Measurements from ENCODE around the gene CXCL8. TPM values are rescaled to one million over a fixed set of nuclear protein-coding genes. Genes with fewer than 3 reads are reported as not detected.

Gene CXCL8
- polyA plus RNA-seq, 1 donor from 2014 or later, result not detected

DNA sequence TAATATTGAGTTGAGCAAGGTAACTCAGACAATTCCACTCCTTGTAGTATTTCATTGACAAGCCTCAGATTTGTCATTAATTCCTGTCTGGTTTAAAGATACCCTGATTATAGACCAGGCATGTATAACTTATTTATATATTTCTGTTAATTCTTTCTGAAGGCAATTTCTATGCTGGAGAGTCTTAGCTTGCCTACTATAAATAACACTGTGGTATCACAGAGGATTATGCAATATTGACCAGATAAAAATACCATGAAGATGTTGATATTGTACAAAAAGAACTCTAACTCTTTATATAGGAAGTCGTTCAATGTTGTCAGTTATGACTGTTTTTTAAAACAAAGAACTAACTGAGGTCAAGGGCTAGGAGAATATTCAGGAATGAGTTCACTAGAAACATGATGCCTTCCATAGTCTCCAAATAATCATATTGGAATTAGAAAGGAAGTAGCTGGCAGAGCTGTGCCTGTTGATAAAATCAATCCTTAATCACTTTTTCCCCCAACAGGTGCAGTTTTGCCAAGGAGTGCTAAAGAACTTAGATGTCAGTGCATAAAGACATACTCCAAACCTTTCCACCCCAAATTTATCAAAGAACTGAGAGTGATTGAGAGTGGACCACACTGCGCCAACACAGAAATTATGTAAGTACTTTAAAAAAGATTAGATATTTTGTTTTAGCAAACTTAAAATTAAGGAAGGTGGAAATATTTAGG is 821 bp downstream of the CXCL8 start:
- H3K9ac ChIP-seq (ENCODE audit: low read length), result no peak overlapping the region
- H2AFZ ChIP-seq (ENCODE audit: low read depth, low read length), result no peak overlapping the region
- no peak overlapping the region for H3K4me2 ChIP-seq (ENCODE audit: low read length)
- no peaks in the 10 kb centered on the region for H3K36me3 ChIP-seq (ENCODE audit: insufficient read depth, low read length)
- no peaks in the 10 kb centered on the region for H3K27me3 ChIP-seq (ENCODE audit: insufficient read depth, low read depth, low read length)
- H4K20me1 ChIP-seq (ENCODE audit: insufficient read depth), result no peaks in the 10 kb centered on the region
- no peak overlapping the region for H3K27ac ChIP-seq (ENCODE audit: low read length)
- no peaks in the 10 kb centered on the region for H3K9me2 ChIP-seq (ENCODE audit: insufficient read depth, low read length)
- H3K9me3 ChIP-seq (ENCODE audit: low read length), result no peaks in the 10 kb centered on the region
- H3F3A ChIP-seq (ENCODE audit: insufficient read depth, low read length, poor library complexity, severe bottlenecking), result no peaks in the 10 kb centered on the region
- H3K79me2 ChIP-seq (replicated peaks; ENCODE audit: insufficient read depth, low read length), result no peaks in the 10 kb centered on the region
- TF ChIP-seq POLR2AphosphoS5 (IDR thresholded peaks at IDR 0.05), result no peak
- no peak for TF ChIP-seq TAF1 (IDR thresholded peaks at IDR 0.05; ENCODE audit: low read depth)
- TF ChIP-seq EP300 (conservative IDR thresholded peaks at IDR 0.05; ENCODE audit: poor library complexity, severe bottlenecking), result no peak
- TF ChIP-seq SMC3 (conservative IDR thresholded peaks at IDR 0.05; ENCODE audit: poor library complexity), result no peak
- TF ChIP-seq REST (IDR thresholded peaks at IDR 0.05; ENCODE audit: borderline replicate concordance), result no peak
- TF ChIP-seq CTCF (IDR thresholded peaks at IDR 0.05; ENCODE audit: poor library complexity, severe bottlenecking), result no peak
- no peak for TF ChIP-seq MXI1 (conservative IDR thresholded peaks at IDR 0.05; ENCODE audit: poor library complexity, severe bottlenecking)
- no peak for TF ChIP-seq EZH2 (IDR thresholded peaks at IDR 0.05; ENCODE audit: borderline replicate concordance, insufficient read depth, low read length, poor library complexity, severe bottlenecking)
- TF ChIP-seq RAD21 (conservative IDR thresholded peaks at IDR 0.05), result no peak
- H3K4me3 ChIP-seq (ENCODE audit: low read length), result no peak overlapping the region

- H3K79me2 ChIP-seq (replicated peaks; ENCODE audit: insufficient read depth, low read length), result no peaks in the 10 kb centered on the region
- H3K9me2 ChIP-seq (ENCODE audit: insufficient read depth, low read length), result no peaks in the 10 kb centered on the region
- H2AFZ ChIP-seq (ENCODE audit: low read depth, low read length), result no peak overlapping the region
- H3K27me3 ChIP-seq (ENCODE audit: insufficient read depth, low read depth, low read length), result no peaks in the 10 kb centered on the region
- H3K9ac ChIP-seq (ENCODE audit: low read length), result no peak overlapping the region
- no peaks in the 10 kb centered on the region for H3F3A ChIP-seq (ENCODE audit: insufficient read depth, low read length, poor library complexity, severe bottlenecking)
- no peak for TF ChIP-seq REST (IDR thresholded peaks at IDR 0.05; ENCODE audit: borderline replicate concordance)
- no peak for TF ChIP-seq TAF1 (IDR thresholded peaks at IDR 0.05; ENCODE audit: low read depth)
- no peak for TF ChIP-seq EZH2 (IDR thresholded peaks at IDR 0.05; ENCODE audit: borderline replicate concordance, insufficient read depth, low read length, poor library complexity, severe bottlenecking)
- no peak for TF ChIP-seq RAD21 (conservative IDR thresholded peaks at IDR 0.05)
- TF ChIP-seq CTCF (IDR thresholded peaks at IDR 0.05; ENCODE audit: poor library complexity, severe bottlenecking), result no peak
- no peak for TF ChIP-seq MXI1 (conservative IDR thresholded peaks at IDR 0.05; ENCODE audit: poor library complexity, severe bottlenecking)
- no peak for TF ChIP-seq POLR2AphosphoS5 (IDR thresholded peaks at IDR 0.05)
- TF ChIP-seq SMC3 (conservative IDR thresholded peaks at IDR 0.05; ENCODE audit: poor library complexity), result no peak
- TF ChIP-seq EP300 (conservative IDR thresholded peaks at IDR 0.05; ENCODE audit: poor library complexity, severe bottlenecking), result no peak
- no peak overlapping the region for H3K27ac ChIP-seq (ENCODE audit: low read length)
- H3K9me3 ChIP-seq (ENCODE audit: low read length), result no peaks in the 10 kb centered on the region
- H3K4me2 ChIP-seq (ENCODE audit: low read length), result no peak overlapping the region
- H4K20me1 ChIP-seq (ENCODE audit: insufficient read depth), result no peaks in the 10 kb centered on the region
- H3K4me3 ChIP-seq (ENCODE audit: low read length), result no peak overlapping the region
- H3K36me3 ChIP-seq (ENCODE audit: insufficient read depth, low read length), result no peaks in the 10 kb centered on the region
Observed at GRCh38 chr4:73741750-73742489, 1.6 kb downstream of the CXCL8 start.

All from neural cell (in vitro differentiated cells).